Measurements from ENCODE around the gene TMEM38A.

- TF ChIP-seq CTCF (IDR thresholded peaks at IDR 0.05) (no peak), EZH2 (IDR thresholded peaks at IDR 0.05) (no peak), EZH2phosphoT487 (IDR thresholded peaks at IDR 0.05) (no peak)
Observed at GRCh38 chr19:16678498-16678897, 17.6 kb downstream of the TMEM38A start.
